GM19043 (cell line): Measurements from ENCODE around the gene CERS2.
"Not testable (repeated sequence)": the region's sequence is repeated elsewhere in the genome, so short reads cannot be mapped to it uniquely, and the experiment has no call there.

Experiments used
- ATAC-seq: cut with Tn5 transposase; IDR thresholded peaks from one replicate; pipeline ENCODE4 v1.9.1; 2021; ENCODE audit warnings: low read depth; ENCODE audit not compliant: unreplicated experiment

The CERS2 gene

GRCh38 chr1:150971583-150972416, 2.8 kb downstream of the CERS2 start:
- ATAC-seq: no peak

GRCh38 chr1:150970808-150971582, 3.6 kb downstream of the CERS2 start:
- ATAC-seq: no peak

- ATAC-seq: no peak
Observed at GRCh38 chr1:150969626-150970025, 5.0 kb downstream of the CERS2 start.

- ATAC-seq: no peak
Observed at GRCh38 chr1:150968491-150968890, 6.1 kb downstream of the CERS2 start.

- ATAC-seq: no peak
Observed at GRCh38 chr1:150967936-150968335, 6.7 kb downstream of the CERS2 start.

- ATAC-seq: no peak
Observed at GRCh38 chr1:150966011-150966410, 8.6 kb downstream of the CERS2 start.

GRCh38 chr1:150965605-150966004, 9.0 kb downstream of the CERS2 start:
- ATAC-seq: no peak

GRCh38 chr1:150964164-150964489, 10.5 kb downstream of the CERS2 start:
- ATAC-seq: no peak

- ATAC-seq: no peak
Observed at GRCh38 chr1:150963321-150964163, 11.1 kb downstream of the CERS2 start.

GRCh38 chr1:150961756-150962155, 12.9 kb downstream of the CERS2 start:
- no peak for ATAC-seq

GRCh38 chr1:150960646-150961045, 14.0 kb downstream of the CERS2 start:
- no peak for ATAC-seq

- ATAC-seq: no peak
Observed at GRCh38 chr1:150957666-150958065, 17.0 kb downstream of the CERS2 start.

- ATAC-seq: no peak
Observed at GRCh38 chr1:150955280-150955679, 19.4 kb downstream of the CERS2 start.

GRCh38 chr1:150954708-150955107, 19.9 kb downstream of the CERS2 start:
- no peak for ATAC-seq

- no peak for ATAC-seq
Observed at GRCh38 chr1:150944856-150945255, 29.8 kb downstream of the CERS2 start.

- no peak for ATAC-seq
Observed at GRCh38 chr1:150931773-150932172, 42.9 kb downstream of the CERS2 start.

- ATAC-seq: not testable (repeated sequence)
Observed at GRCh38 chr1:150928775-150929174, 45.9 kb downstream of the CERS2 start.

- no peak for ATAC-seq
Observed at GRCh38 chr1:150928286-150928685, 46.3 kb downstream of the CERS2 start.

GRCh38 chr1:150927624-150928023, 47.0 kb downstream of the CERS2 start:
- no peak for ATAC-seq

GRCh38 chr1:150926097-150926741, 48.4 kb downstream of the CERS2 start, which contains the start of gene SETDB1:
Gene SETDB1, plus strand, starts transcription at chr1:150926363. Its CDS starts 1,352 bp downstream, at chr1:150927715.
- peak; percentile 91 for ATAC-seq
